ENCODE results near the gene COL6A1. TPM values are rescaled to one million over a fixed set of nuclear protein-coding genes. Genes with fewer than 3 reads are reported as not detected.

COL6A1 gene
- total RNA-seq, 5 donors from 2014 or later (not counting 1 experiment from before 2014, with no cell fraction given): 4.2 to 25.3 (median 14.6) TPM

Other genes starting within 250 kb of the COL6A1 start
- 10 to 100 TPM; 33.8 to 85.2 (median 60.7) TPM for gene COL6A2, start 116.3 kb downstream of the COL6A1 start, total RNA-seq
- 1 to 10 TPM in 3 of 5 donors, under 1 TPM in 1, not detected in 1; 0.95 to 6.1 (median 2.5) TPM for gene FTCD, start 173.8 kb downstream of the COL6A1 start, total RNA-seq
- gene SPATC1L, start 202.7 kb downstream of the COL6A1 start, total RNA-seq: 10 to 100 TPM in 3 of 5 donors, 1 to 10 TPM in 2; 1.4 to 22.8 (median 12.5) TPM
- 10 to 100 TPM; 41.3 to 63.0 (median 49.4) TPM for gene LSS, start 247.0 kb downstream of the COL6A1 start, total RNA-seq

Measured in T-cell (primary cell).